H1 (cell line): ENCODE measurements around the gene SHOX. TPM values are rescaled to one million over a fixed set of nuclear protein-coding genes. Genes with fewer than 3 reads are reported as not detected.

Source experiments
- CTCF ChIA-PET: fragments of 300-600 bp; sonication (Branson Sonifier 250); formaldehyde crosslinking; loops from one replicate; lab custom pipeline; 2021; ENCODE audit not compliant: partially characterized antibody; lab: Charles Lee
- POLR2A ChIA-PET: fragments of 300-600 bp; sonication (Branson Sonifier 250); formaldehyde crosslinking; loops from one replicate; lab custom pipeline; 2021; ENCODE audit warnings: inconsistent platforms; ENCODE audit not compliant: partially characterized antibody; lab: Charles Lee
- DNase-seq, 2 experiments: peaks; one replicate each; pipeline versions ENCODE4 v3.0.0 to v3.0.0-alpha.2; 2010 to 2022; ENCODE audit warnings: low spot score in 2 of 2, low read depth in 1 of 2, mixed read lengths in 1 of 2
- FAIRE-seq: peaks from 2 replicates; lab custom pipeline; 2011; peaks lifted over from hg19 to GRCh38; lab: Jason Lieb, UNC
- H2AFZ ChIP-seq: 2 replicates; pipeline ENCODE4 v1.8.1; 2012; ENCODE audit warnings: low read length, inconsistent platforms
- H2AK5ac ChIP-seq: 2 replicates; pipeline ENCODE4 v1.6.1; 2013; ENCODE audit warnings: low read depth, low read length
- H2BK120ac ChIP-seq: replicated peaks from 2 replicates; pipeline ENCODE3; 2013; ENCODE audit warnings: low read depth, low read length, inconsistent platforms
- H2BK12ac ChIP-seq: 2 replicates; pipeline ENCODE4 v1.6.1; 2013; ENCODE audit warnings: low read depth, low read length
- H2BK15ac ChIP-seq: 2 replicates; pipeline ENCODE4 v1.6.1; 2013; ENCODE audit warnings: low read length
- H2BK20ac ChIP-seq: 2 replicates; pipeline ENCODE4 v1.6.1; 2013; ENCODE audit warnings: low read length
- H2BK5ac ChIP-seq: 2 replicates; pipeline ENCODE4 v1.6.1; 2013; ENCODE audit warnings: low read depth, low read length
- H3K14ac ChIP-seq: 2 replicates; pipeline ENCODE4 v1.6.1; 2013; ENCODE audit warnings: inconsistent platforms; ENCODE audit not compliant: insufficient read length
- H3K18ac ChIP-seq: 2 replicates; pipeline ENCODE4 v1.6.1; 2013; ENCODE audit warnings: low read length; ENCODE audit errors: extremely low read depth
- H3K23ac ChIP-seq: 2 replicates; pipeline ENCODE4 v1.6.1; 2013; ENCODE audit warnings: inconsistent platforms; ENCODE audit not compliant: insufficient read length
- H3K23me2 ChIP-seq: 2 replicates; pipeline ENCODE4 v1.6.1; 2013; ENCODE audit warnings: low read depth, low read length
- H3K27ac ChIP-seq: 2 replicates; pipeline ENCODE4 v1.6.1; 2011; ENCODE audit warnings: low read depth, low read length, inconsistent platforms
- H3K27me3 ChIP-seq, 4 experiments: replicated peaks in 1 of 4; 1 replicate in 1 of 4; 2 replicates in 3 of 4; pipeline versions ENCODE4 v1.6.1 to v1.8.1; 2011 to 2013; ENCODE audit warnings: low read length in 3 of 4, mild to moderate bottlenecking in 3 of 4, inconsistent platforms in 2 of 4, mixed read lengths in 2 of 4, moderate library complexity in 1 of 4; ENCODE audit not compliant: control insufficient read depth in 3 of 4, insufficient read depth in 3 of 4; ENCODE audit errors: extremely low read depth in 1 of 4
- H3K36me3 ChIP-seq, 4 experiments: 2 replicates each; pipeline versions ENCODE4 v1.6.1 to v1.8.1; 2011 to 2013; ENCODE audit warnings: mild to moderate bottlenecking in 4 of 4, low read length in 3 of 4, moderate library complexity in 2 of 4, control low read depth in 1 of 4, inconsistent platforms in 1 of 4; ENCODE audit not compliant: insufficient read depth in 4 of 4, control insufficient read depth in 2 of 4
- H3K4ac ChIP-seq: replicated peaks from 2 replicates; pipeline ENCODE3; 2013; ENCODE audit warnings: low read length, low read depth, mixed read lengths, inconsistent platforms; ENCODE audit not compliant: insufficient read length
- H3K4me1 ChIP-seq, 4 experiments: replicated peaks in 1 of 4; 1 replicate in 1 of 4; 2 replicates in 3 of 4; pipeline versions ENCODE4 v1.6.1 to v1.8.1; 2011 to 2013; ENCODE audit warnings: low read length in 3 of 4, inconsistent platforms in 2 of 4, mixed read lengths in 1 of 4; ENCODE audit not compliant: insufficient read depth in 4 of 4, control insufficient read depth in 3 of 4
- H3K4me2 ChIP-seq, 2 experiments: 2 replicates each; pipeline versions ENCODE4 v1.6.1 to v1.8.1; 2011 to 2013; ENCODE audit warnings: low read depth in 2 of 2, low read length in 2 of 2, control low read depth in 1 of 2, inconsistent platforms in 1 of 2, mild to moderate bottlenecking in 1 of 2; ENCODE audit not compliant: insufficient read depth in 1 of 2
- H3K4me3 ChIP-seq, 4 experiments: fragments of 200-600, 300-600 bp in 1 of 4; sonication (generic), shearing (Covaris generic), sonication (Bioruptor Twin) in 1 of 4; 2 replicates each; pipeline versions ENCODE4 v1.5.1 to v1.8.1; 2011 to 2016; ENCODE audit warnings: low read length in 4 of 4, low read depth in 3 of 4, control low read depth in 2 of 4, inconsistent platforms in 2 of 4, mild to moderate bottlenecking in 2 of 4, mixed read lengths in 1 of 4, moderate library complexity in 1 of 4; ENCODE audit not compliant: insufficient read depth in 2 of 4; ENCODE audit errors: extremely low read depth in 1 of 4
- H3K56ac ChIP-seq: replicated peaks from 2 replicates; pipeline ENCODE3; 2013; ENCODE audit warnings: low read depth, mild to moderate bottlenecking, mixed read lengths, low read length, inconsistent platforms; ENCODE audit not compliant: insufficient read length
- H3K79me1 ChIP-seq: 2 replicates; pipeline ENCODE4 v1.6.1; 2013; ENCODE audit warnings: low read depth, low read length, control low read depth
- H3K79me2 ChIP-seq, 2 experiments: 2 replicates each; pipeline versions ENCODE4 v1.6.1 to v1.8.1; 2012 to 2013; ENCODE audit warnings: low read length in 2 of 2, mild to moderate bottlenecking in 2 of 2, inconsistent platforms in 1 of 2; ENCODE audit not compliant: insufficient read depth in 2 of 2, control insufficient read depth in 1 of 2
- H3K9ac ChIP-seq, 4 experiments: replicated peaks in 1 of 4; 1 replicate in 1 of 4; 2 replicates in 3 of 4; pipeline versions ENCODE4 v1.6.1 to v1.8.1; 2011 to 2013; ENCODE audit warnings: low read depth in 3 of 4, low read length in 3 of 4, control low read depth in 2 of 4, mild to moderate bottlenecking in 2 of 4, moderate library complexity in 2 of 4, inconsistent platforms in 1 of 4; ENCODE audit errors: extremely low read depth in 1 of 4
- H3K9me3 ChIP-seq, 2 experiments: 2 replicates each; pipeline versions ENCODE4 v1.6.1 to v1.8.1; 2012 to 2013; ENCODE audit warnings: mild to moderate bottlenecking in 2 of 2, moderate library complexity in 2 of 2, control low read depth in 1 of 2, inconsistent platforms in 1 of 2, low read depth in 1 of 2, low read length in 1 of 2, mixed read lengths in 1 of 2; ENCODE audit not compliant: insufficient read depth in 2 of 2
- H4K20me1 ChIP-seq, 2 experiments: replicated peaks in 1 of 2; 2 replicates each; pipeline versions ENCODE3 to v1.8.1; 2011 to 2013; ENCODE audit warnings: inconsistent platforms in 2 of 2, low read length in 2 of 2, mild to moderate bottlenecking in 1 of 2; ENCODE audit not compliant: insufficient read depth in 2 of 2, control insufficient read depth in 1 of 2
- H4K5ac ChIP-seq: 2 replicates; pipeline ENCODE4 v1.6.1; 2013; ENCODE audit warnings: low read length, low read depth, mixed read lengths, inconsistent platforms; ENCODE audit not compliant: insufficient read length
- H4K8ac ChIP-seq: 2 replicates; pipeline ENCODE4 v1.8.0; 2013; ENCODE audit warnings: mild to moderate bottlenecking, moderate library complexity, low read length, inconsistent platforms; ENCODE audit not compliant: insufficient read depth; ENCODE audit errors: extremely low read depth
- H4K91ac ChIP-seq: replicated peaks from 2 replicates; pipeline ENCODE3; 2013; ENCODE audit warnings: low read length, mixed read lengths, inconsistent platforms; ENCODE audit not compliant: insufficient read length
- CHD2 ChIP-seq: IDR thresholded peaks from 2 replicates; pipeline ENCODE4 v1.6.1; 2012; ENCODE audit warnings: low read length, improper control_type of control experiment
- CREB1 ChIP-seq: IDR thresholded peaks from 2 replicates; pipeline ENCODE4 v1.6.1; 2012; ENCODE audit warnings: inconsistent platforms
- E2F6 ChIP-seq: IDR thresholded peaks from 2 replicates; pipeline ENCODE4 v1.6.1; 2012; ENCODE audit warnings: inconsistent platforms
- WGBS, 2 experiments: shearing (Covaris generic) in 1 of 2; methylation state at CpG; one replicate each; pipeline versions ENCODE4 v1.1.6 to v1.1.7; 2013 to 2015; ENCODE audit warnings: low lambda C conversion rate in 2 of 2, mixed read lengths in 2 of 2, inconsistent platforms in 1 of 2, low coverage in 1 of 2, missing lambda C conversion rate in 1 of 2; ENCODE audit not compliant: insufficient replicate concordance in 2 of 2, insufficient coverage in 1 of 2, insufficient read length in 1 of 2; ENCODE audit errors: extremely low coverage in 1 of 2, missing lambda C conversion rate in 1 of 2; 5-methylcytosine and 5-hydroxymethylcytosine counted together
- polyA plus RNA-seq, 7 experiments: library from polyadenylated mRNA; depleted of rRNA in 3 of 7; stranded (reverse) in 5 of 7; unstranded in 2 of 7; fragments of >200 nt in 5 of 7; fragments of 200-250 nt in 2 of 7; gene quantifications; 1 replicate in 5 of 7; 2 replicates in 1 of 7; 4 replicates in 1 of 7; pipeline versions ENCODE4 v1.2.1 to v1.2.3, GENCODE V29; 2011 to 2013; ENCODE audit warnings: missing spikeins in 2 of 7, mixed read lengths in 2 of 7
- total RNA-seq: library from RNA; stranded (reverse); fragmentation: NEBNext Ultra II Directional; extraction: Animal tissue kit (Norgen Biotek cat#: 25700); gene quantifications from 2 replicates; pipeline ENCODE4 v1.2.1, GENCODE V29; 2021

SHOX gene
- total and polyA plus RNA-seq, 2 of the 8 experiments (the other 6 are each of a cell fraction or from before 2014, with no cell fraction given): 0.05 to 0.15 TPM

- DNase-seq: peak in 1 of 2 experiments; percentile 53
- CTCF ChIA-PET: no interaction called here
- H3K4me3 ChIP-seq: no peak overlapping the region
- H4K8ac ChIP-seq: peak overlapping the region; percentile 66; the same call in 1 of the 2 replicates
- no peaks in the 10 kb centered on the region for H3K79me1 ChIP-seq
- no peak for FAIRE-seq
- H3K4me1 ChIP-seq: peaks cover 0 to 7% (median 4%) of the 10 kb centered on the region in 4 experiments; a peak in 5 of 7 replicates
- H4K20me1 ChIP-seq: peaks cover 0 to 4% of the 10 kb centered on the region in 2 experiments
- peak overlapping the region; percentile 7; the same call in 1 of the 2 replicates for H2BK5ac ChIP-seq
- peak overlapping the region; percentile 80; the same call in 1 of the 2 replicates for H2BK12ac ChIP-seq
- H2BK15ac ChIP-seq: no peak overlapping the region; the same call in 1 of the 2 replicates
- peak overlapping the region; percentile 48 for H4K5ac ChIP-seq
- H2BK120ac ChIP-seq: no peak overlapping the region
- peak overlapping the region; percentile 78 for H3K18ac ChIP-seq
- no peak overlapping the region for H3K14ac ChIP-seq
- H3K36me3 ChIP-seq: no peaks in the 10 kb centered on the region
- H3K4me2 ChIP-seq: peak overlapping the region in 1 of 2 experiments; percentile 27; a peak in 1 of 4 replicates
- H3K4ac ChIP-seq: peak overlapping the region; percentile 2
- TF ChIP-seq CREB1 (peak; percentile 41; the same call in 1 of the 2 replicates), E2F6 (0 out of 2 replicates have a peak, but pooled peaks have one; percentile 5), CHD2 (no peak)
- H2AK5ac ChIP-seq: no peak overlapping the region
- H3K9me3 ChIP-seq: no peaks in the 10 kb centered on the region; a peak in 1 of 4 replicates
- POLR2A ChIA-PET: no interaction called here
- peak overlapping the region; percentile 2 for H3K56ac ChIP-seq
- H3K9ac ChIP-seq: peak overlapping the region in 1 of 4 experiments; percentile 14; a peak in 1 of 7 replicates
- no peaks in the 10 kb centered on the region for H3K79me2 ChIP-seq
- 59% methylated on average over 15 of the region's 15 CpGs; no CpG with 5 or more reads in 1 of the 2 experiments for WGBS, 2 experiments
- no peak overlapping the region for H3K27ac ChIP-seq
- H3K27me3 ChIP-seq: no peaks in the 10 kb centered on the region
- H2BK20ac ChIP-seq: 0 out of 2 replicates have a peak overlapping the region, but pooled peaks have one; percentile 43
- H4K91ac ChIP-seq: peak overlapping the region; percentile 91
- peak overlapping the region; percentile 97 for H2AFZ ChIP-seq
- H3K23me2 ChIP-seq: no peaks in the 10 kb centered on the region
- no peak overlapping the region for H3K23ac ChIP-seq
Observed at GRCh38 chrX:675955-676295, 45.3 kb downstream of the SHOX start.
